Stimulated activated naive CD8-positive, alpha-beta T cell treated with anti-CD3 and anti-CD28 coated beads, Interleukin-15, Interleukin-2, amounts not matched to agents 100 ng/mL and 50 ng/mL, for 24 hours (primary cell): Measurements from ENCODE around the gene ARID4B.

Source experiments
- H3K27ac Mint-ChIP-seq: one replicate; pipeline ENCODE4 v1.8.0; 2021; ENCODE audit warnings: mild to moderate bottlenecking, mixed read lengths
- H3K27me3 Mint-ChIP-seq: one replicate; pipeline ENCODE4 v1.8.0; 2021; ENCODE audit warnings: mixed read lengths
- H3K36me3 Mint-ChIP-seq: one replicate; pipeline ENCODE4 v1.8.0; 2021; ENCODE audit warnings: low read depth, mixed read lengths
- H3K4me1 Mint-ChIP-seq: one replicate; pipeline ENCODE4 v1.8.0; 2021; ENCODE audit warnings: low read depth, mixed read lengths
- H3K4me3 Mint-ChIP-seq: one replicate; pipeline ENCODE4 v1.8.0; 2021; ENCODE audit warnings: mild to moderate bottlenecking, mixed read lengths
- H3K9me3 Mint-ChIP-seq: one replicate; pipeline ENCODE4 v1.8.0; 2021; ENCODE audit warnings: mixed read lengths

The ARID4B gene

GRCh38 chr1:235254721-235255120 is 73.3 kb downstream of the ARID4B start:
- no peaks in the 10 kb centered on the region for H3K9me3 Mint-ChIP-seq

GRCh38 chr1:235253219-235253962 is 74.6 kb downstream of the ARID4B start:
- Mint-ChIP-seq H3K36me3 (peaks cover 11% of the 10 kb centered on the region), H3K4me3 (no peak overlapping the region), H3K4me1 (peaks cover 39% of the 10 kb centered on the region), H3K27me3 (no peaks in the 10 kb centered on the region), H3K9me3 (no peaks in the 10 kb centered on the region), H3K27ac (no peak overlapping the region)

More at GRCh38 chr1:235254721-235255120, 73.3 kb downstream of the ARID4B start:
- no peak overlapping the region for H3K27ac Mint-ChIP-seq
- peaks cover 48% of the 10 kb centered on the region for H3K4me1 Mint-ChIP-seq
- H3K4me3 Mint-ChIP-seq, result no peak overlapping the region
- no peaks in the 10 kb centered on the region for H3K27me3 Mint-ChIP-seq
- H3K36me3 Mint-ChIP-seq, result peaks cover 16% of the 10 kb centered on the region

GRCh38 chr1:235250430-235250829 is 77.5 kb downstream of the ARID4B start:
- peaks cover 37% of the 10 kb centered on the region for H3K4me1 Mint-ChIP-seq
- no peaks in the 10 kb centered on the region for H3K9me3 Mint-ChIP-seq
- H3K36me3 Mint-ChIP-seq, result peaks cover 24% of the 10 kb centered on the region
- H3K4me3 Mint-ChIP-seq, result no peak overlapping the region
- H3K27ac Mint-ChIP-seq, result no peak overlapping the region
- no peaks in the 10 kb centered on the region for H3K27me3 Mint-ChIP-seq

GRCh38 chr1:235246022-235246948 is 81.7 kb downstream of the ARID4B start:
- H3K9me3 Mint-ChIP-seq, result no peaks in the 10 kb centered on the region
- peaks cover 34% of the 10 kb centered on the region for H3K4me1 Mint-ChIP-seq
- peaks cover 41% of the 10 kb centered on the region for H3K36me3 Mint-ChIP-seq
- H3K4me3 Mint-ChIP-seq, result no peak overlapping the region
- H3K27ac Mint-ChIP-seq, result peak overlapping the region; percentile 71
- H3K27me3 Mint-ChIP-seq, result no peaks in the 10 kb centered on the region

GRCh38 chr1:235244974-235245592 is 82.9 kb downstream of the ARID4B start:
- H3K9me3 Mint-ChIP-seq, result no peaks in the 10 kb centered on the region
- H3K4me3 Mint-ChIP-seq, result no peak overlapping the region
- peaks cover 44% of the 10 kb centered on the region for H3K4me1 Mint-ChIP-seq
- no peak overlapping the region for H3K27ac Mint-ChIP-seq
- no peaks in the 10 kb centered on the region for H3K27me3 Mint-ChIP-seq
- peaks cover 45% of the 10 kb centered on the region for H3K36me3 Mint-ChIP-seq

- H3K4me1 Mint-ChIP-seq, result peaks cover 24% of the 10 kb centered on the region
- H3K9me3 Mint-ChIP-seq, result no peaks in the 10 kb centered on the region
- H3K27ac Mint-ChIP-seq, result no peak overlapping the region
- H3K27me3 Mint-ChIP-seq, result no peaks in the 10 kb centered on the region
- H3K36me3 Mint-ChIP-seq, result peaks cover 52% of the 10 kb centered on the region
- H3K4me3 Mint-ChIP-seq, result no peak overlapping the region
These were observed 87.0 kb downstream of the ARID4B start for GRCh38 chr1:235240960-235241359.

GRCh38 chr1:235239851-235240250 is 88.1 kb downstream of the ARID4B start:
- peaks cover 15% of the 10 kb centered on the region for H3K4me1 Mint-ChIP-seq
- no peak overlapping the region for H3K4me3 Mint-ChIP-seq

GRCh38 chr1:235238558-235238957 is 89.4 kb downstream of the ARID4B start:
- Mint-ChIP-seq H3K36me3 (peaks cover 40% of the 10 kb centered on the region), H3K27ac (no peak overlapping the region), H3K9me3 (no peaks in the 10 kb centered on the region), H3K4me1 (peaks cover 10% of the 10 kb centered on the region), H3K4me3 (no peak overlapping the region), H3K27me3 (no peaks in the 10 kb centered on the region)

More at GRCh38 chr1:235239851-235240250, 88.1 kb downstream of the ARID4B start:
- peaks cover 47% of the 10 kb centered on the region for H3K36me3 Mint-ChIP-seq
- H3K27ac Mint-ChIP-seq, result no peak overlapping the region
- no peaks in the 10 kb centered on the region for H3K9me3 Mint-ChIP-seq
- no peaks in the 10 kb centered on the region for H3K27me3 Mint-ChIP-seq

GRCh38 chr1:235236128-235236527 is 91.9 kb downstream of the ARID4B start:
- Mint-ChIP-seq H3K4me3 (no peak overlapping the region), H3K27ac (no peak overlapping the region), H3K4me1 (peaks cover 10% of the 10 kb centered on the region), H3K36me3 (peaks cover 46% of the 10 kb centered on the region), H3K9me3 (no peaks in the 10 kb centered on the region), H3K27me3 (no peaks in the 10 kb centered on the region)

- Mint-ChIP-seq H3K36me3 (peaks cover 44% of the 10 kb centered on the region), H3K27ac (no peak overlapping the region), H3K4me3 (no peak overlapping the region), H3K4me1 (peaks cover 3% of the 10 kb centered on the region), H3K9me3 (no peaks in the 10 kb centered on the region), H3K27me3 (no peaks in the 10 kb centered on the region)
These were observed 98.1 kb downstream of the ARID4B start for GRCh38 chr1:235229868-235230267.

- Mint-ChIP-seq H3K4me3 (no peak overlapping the region), H3K27ac (no peak overlapping the region), H3K27me3 (no peaks in the 10 kb centered on the region), H3K4me1 (peaks cover 3% of the 10 kb centered on the region), H3K36me3 (peaks cover 45% of the 10 kb centered on the region), H3K9me3 (no peaks in the 10 kb centered on the region)
These were observed 100.6 kb downstream of the ARID4B start for GRCh38 chr1:235227414-235227813.

GRCh38 chr1:235226933-235227332 is 101.0 kb downstream of the ARID4B start:
- Mint-ChIP-seq H3K27ac (no peak overlapping the region), H3K4me3 (no peak overlapping the region), H3K4me1 (peaks cover 3% of the 10 kb centered on the region), H3K36me3 (peaks cover 49% of the 10 kb centered on the region), H3K27me3 (no peaks in the 10 kb centered on the region), H3K9me3 (no peaks in the 10 kb centered on the region)

- H3K36me3 Mint-ChIP-seq, result peaks cover 46% of the 10 kb centered on the region
- H3K4me3 Mint-ChIP-seq, result no peak overlapping the region
- no peaks in the 10 kb centered on the region for H3K27me3 Mint-ChIP-seq
- no peaks in the 10 kb centered on the region for H3K9me3 Mint-ChIP-seq
- no peak overlapping the region for H3K27ac Mint-ChIP-seq
- peaks cover 3% of the 10 kb centered on the region for H3K4me1 Mint-ChIP-seq
These were observed 102.7 kb downstream of the ARID4B start for GRCh38 chr1:235225299-235225698.

GRCh38 chr1:235221653-235222375 is 106.2 kb downstream of the ARID4B start:
- Mint-ChIP-seq H3K4me1 (no peaks in the 10 kb centered on the region), H3K36me3 (peaks cover 51% of the 10 kb centered on the region), H3K9me3 (no peaks in the 10 kb centered on the region), H3K27ac (no peak overlapping the region), H3K4me3 (no peak overlapping the region), H3K27me3 (no peaks in the 10 kb centered on the region)
